Activated T-helper 1 cell treated with anti-CD3 and anti-CD28 coated beads, Interleukin-12 subunit alpha, Interleukin-12 subunit beta, Interleukin-2, Interleukin-4 antibody, amounts not matched to agents 30 ng/mL and 10 ng/mL and 1 ng/mL, durations not matched to agents 14 hours and 24 hours and 36 hours (primary cell): ENCODE data around the gene UPF1. TPM values are rescaled to one million over a fixed set of nuclear protein-coding genes. Genes with fewer than 3 reads are reported as not detected.
A peak's percentile ranks its signal among the peaks of the same experiment; 100 is the strongest.

Experiments used
- DNase-seq: peaks from one replicate; pipeline ENCODE4 v3.0.0; 2021; ENCODE audit warnings: low spot score
- H3K27ac Mint-ChIP-seq: one replicate; pipeline ENCODE4 v1.8.0; 2021; ENCODE audit warnings: mild to moderate bottlenecking, mixed read lengths
- H3K27me3 Mint-ChIP-seq: one replicate; pipeline ENCODE4 v1.8.0; 2022; ENCODE audit warnings: mild to moderate bottlenecking, moderate library complexity, mixed read lengths; ENCODE audit not compliant: insufficient read depth
- H3K36me3 Mint-ChIP-seq: one replicate; pipeline ENCODE4 v1.8.0; 2021; ENCODE audit warnings: low read depth, mixed read lengths
- H3K4me1 Mint-ChIP-seq: one replicate; pipeline ENCODE4 v1.8.0; 2021; ENCODE audit warnings: low read depth, mixed read lengths
- H3K4me3 Mint-ChIP-seq: one replicate; pipeline ENCODE4 v1.8.0; 2021; ENCODE audit warnings: mild to moderate bottlenecking, moderate library complexity, mixed read lengths
- H3K9me3 Mint-ChIP-seq: one replicate; pipeline ENCODE4 v1.8.0; 2021; ENCODE audit warnings: mixed read lengths
- intact Hi-C: fragments of 100-400 bp; cut with micrococcal nuclease; formaldehyde crosslinking; loops from one replicate; pipeline ENCODE4 v1.15.1; 2024
- total RNA-seq: library from RNA; stranded (reverse); gene quantifications from 2 replicates; pipeline ENCODE4 v1.2.3, GENCODE V29; 2022

The UPF1 gene
- total RNA-seq, 1 donor from 2014 or later: 102 TPM

- H3K27me3 Mint-ChIP-seq: peaks cover 6% of the 10 kb centered on the region
- H3K4me3 Mint-ChIP-seq: peak overlapping the region; percentile 96
- intact Hi-C loops: loop anchor here (5.0 kb wide), 5 partner anchors 47 to 277 kb away; partner anchors contain the start of genes ARMC6, KXD1, REX1BD and SUGP2
- H3K36me3 Mint-ChIP-seq: peaks cover 46% of the 10 kb centered on the region
- no peaks in the 10 kb centered on the region for H3K9me3 Mint-ChIP-seq
- no peak for DNase-seq
- H3K27ac Mint-ChIP-seq: peak overlapping the region; percentile 13
- peaks cover 35% of the 10 kb centered on the region for H3K4me1 Mint-ChIP-seq
Measured at GRCh38 chr19:18833849-18834643, 2.3 kb downstream of the UPF1 start.

- Mint-ChIP-seq H3K27ac (no peak overlapping the region), H3K36me3 (peaks cover 46% of the 10 kb centered on the region), H3K4me1 (peaks cover 35% of the 10 kb centered on the region), H3K4me3 (peak overlapping the region; percentile 96), H3K27me3 (peaks cover 6% of the 10 kb centered on the region), H3K9me3 (no peaks in the 10 kb centered on the region)
- no peak for DNase-seq
- intact Hi-C loops: loop anchor here (5.0 kb wide), 5 partner anchors 47 to 277 kb away; partner anchors contain the start of genes ARMC6, KXD1, REX1BD and SUGP2
Measured at GRCh38 chr19:18834644-18834984, 2.9 kb downstream of the UPF1 start.

GRCh38 chr19:18839465-18840287 is 7.9 kb downstream of the UPF1 start:
- intact Hi-C loops: no loop called here
- peaks cover 29% of the 10 kb centered on the region for H3K36me3 Mint-ChIP-seq
- H3K4me1 Mint-ChIP-seq: peaks cover 55% of the 10 kb centered on the region
- no peak for DNase-seq
- no peak overlapping the region for H3K27ac Mint-ChIP-seq
- no peaks in the 10 kb centered on the region for H3K27me3 Mint-ChIP-seq
- H3K9me3 Mint-ChIP-seq: no peaks in the 10 kb centered on the region
- no peak overlapping the region for H3K4me3 Mint-ChIP-seq

GRCh38 chr19:18840288-18841267 is 8.8 kb downstream of the UPF1 start:
- H3K36me3 Mint-ChIP-seq: peaks cover 21% of the 10 kb centered on the region
- H3K4me1 Mint-ChIP-seq: peaks cover 56% of the 10 kb centered on the region
- no peak overlapping the region for H3K27ac Mint-ChIP-seq
- H3K9me3 Mint-ChIP-seq: no peaks in the 10 kb centered on the region
- H3K4me3 Mint-ChIP-seq: no peak overlapping the region
- intact Hi-C loops: no loop called here
- H3K27me3 Mint-ChIP-seq: no peaks in the 10 kb centered on the region
- no peak for DNase-seq

- DNase-seq: no peak
- Mint-ChIP-seq H3K4me1 (peaks cover 53% of the 10 kb centered on the region), H3K36me3 (peaks cover 14% of the 10 kb centered on the region), H3K9me3 (no peaks in the 10 kb centered on the region), H3K27me3 (no peaks in the 10 kb centered on the region), H3K27ac (no peak overlapping the region), H3K4me3 (no peak overlapping the region)
- intact Hi-C loops: no loop called here
Measured at GRCh38 chr19:18841400-18841799, 9.6 kb downstream of the UPF1 start.

GRCh38 chr19:18842166-18842565 is 10.4 kb downstream of the UPF1 start:
- Mint-ChIP-seq H3K4me3 (peak overlapping the region; percentile 1), H3K36me3 (peaks cover 18% of the 10 kb centered on the region), H3K27me3 (no peaks in the 10 kb centered on the region), H3K9me3 (no peaks in the 10 kb centered on the region), H3K27ac (peak overlapping the region; percentile 31), H3K4me1 (peaks cover 58% of the 10 kb centered on the region)
- no peak for DNase-seq
- intact Hi-C loops: no loop called here

- H3K4me1 Mint-ChIP-seq: peaks cover 63% of the 10 kb centered on the region
- no peaks in the 10 kb centered on the region for H3K27me3 Mint-ChIP-seq
- H3K4me3 Mint-ChIP-seq: peak overlapping the region; percentile 65
- H3K27ac Mint-ChIP-seq: peak overlapping the region; percentile 69
- intact Hi-C loops: no loop called here
- DNase-seq: no peak
- no peaks in the 10 kb centered on the region for H3K9me3 Mint-ChIP-seq
- peaks cover 24% of the 10 kb centered on the region for H3K36me3 Mint-ChIP-seq
Measured at GRCh38 chr19:18843960-18844359, 12.2 kb downstream of the UPF1 start.

GRCh38 chr19:18844806-18845329 is 13.1 kb downstream of the UPF1 start:
- Mint-ChIP-seq H3K27me3 (no peaks in the 10 kb centered on the region), H3K4me3 (no peak overlapping the region), H3K9me3 (no peaks in the 10 kb centered on the region), H3K36me3 (peaks cover 29% of the 10 kb centered on the region), H3K27ac (peak overlapping the region; percentile 44), H3K4me1 (peaks cover 72% of the 10 kb centered on the region)
- DNase-seq: no peak
- intact Hi-C loops: loop anchor here (5.0 kb wide), 2 partner anchors 253 to 373 kb away; no protein-coding TSS in a partner anchor

GRCh38 chr19:18845961-18846360 is 14.2 kb downstream of the UPF1 start:
- intact Hi-C loops: loop anchor here (2.0 to 5.0 kb wide), 3 partner anchors 254 to 374 kb away; no protein-coding TSS in a partner anchor
- Mint-ChIP-seq H3K36me3 (peaks cover 38% of the 10 kb centered on the region), H3K27ac (no peak overlapping the region), H3K4me3 (no peak overlapping the region), H3K9me3 (no peaks in the 10 kb centered on the region), H3K27me3 (no peaks in the 10 kb centered on the region), H3K4me1 (peaks cover 65% of the 10 kb centered on the region)
- no peak for DNase-seq

GRCh38 chr19:18846862-18847548 is 15.2 kb downstream of the UPF1 start:
- peak; percentile 51 for DNase-seq
- Mint-ChIP-seq H3K27me3 (no peaks in the 10 kb centered on the region), H3K27ac (no peak overlapping the region), H3K36me3 (peaks cover 44% of the 10 kb centered on the region), H3K4me3 (no peak overlapping the region), H3K4me1 (peaks cover 55% of the 10 kb centered on the region), H3K9me3 (no peaks in the 10 kb centered on the region)
- intact Hi-C loops: loop anchor here (2.0 to 5.0 kb wide), 3 partner anchors 255 to 375 kb away; no protein-coding TSS in a partner anchor

- peaks cover 50% of the 10 kb centered on the region for H3K4me1 Mint-ChIP-seq
- intact Hi-C loops: loop anchor here (2.0 to 5.0 kb wide), 3 partner anchors 256 to 376 kb away; no protein-coding TSS in a partner anchor
- peaks cover 47% of the 10 kb centered on the region for H3K36me3 Mint-ChIP-seq
- no peaks in the 10 kb centered on the region for H3K9me3 Mint-ChIP-seq
- no peak overlapping the region for H3K27ac Mint-ChIP-seq
- no peaks in the 10 kb centered on the region for H3K27me3 Mint-ChIP-seq
- DNase-seq: no peak
- H3K4me3 Mint-ChIP-seq: no peak overlapping the region
Measured at GRCh38 chr19:18847549-18848463, 16.0 kb downstream of the UPF1 start.
